Loucy (cell line): ENCODE data around the gene MEIKIN.

ENCODE experiments used
- EZH2phosphoT487 ChIP-seq: fragments of 200-600 bp; IDR thresholded peaks from 2 replicates; pipeline ENCODE4 v1.6.1; 2018; ENCODE audit warnings: antibody characterized with exemption, mild to moderate bottlenecking, moderate library complexity, borderline replicate concordance
- TF ChIP-seq, protein P1 (sequence below): fragments of 200-600 bp; sonication (generic); conservative IDR thresholded peaks from 2 replicates; pipeline ENCODE4 v1.5.1; 2014; ENCODE audit warnings: mild to moderate bottlenecking, antibody characterized with exemption, low read length

DNA sequence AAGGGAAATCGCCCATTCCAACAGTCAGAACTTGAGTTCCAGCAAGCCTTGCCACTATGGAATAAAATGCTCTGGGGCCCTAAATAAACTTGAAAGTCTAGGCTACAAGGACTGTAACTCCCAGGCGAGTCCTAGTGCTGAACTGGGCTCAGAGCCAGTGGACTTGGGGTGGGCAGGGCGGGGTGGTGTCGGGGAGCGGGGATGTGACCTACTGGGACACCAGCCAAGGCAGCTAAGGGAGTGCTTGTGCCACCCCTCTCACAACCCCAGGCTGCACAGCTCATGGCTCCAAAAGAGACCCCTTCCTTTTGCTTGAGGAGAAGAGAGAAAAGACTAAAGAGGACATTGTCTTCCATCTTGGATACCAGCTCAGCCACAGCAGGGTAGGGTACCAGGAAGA is 61.5 kb downstream of the MEIKIN start:
- TF ChIP-seq, protein P1, sequence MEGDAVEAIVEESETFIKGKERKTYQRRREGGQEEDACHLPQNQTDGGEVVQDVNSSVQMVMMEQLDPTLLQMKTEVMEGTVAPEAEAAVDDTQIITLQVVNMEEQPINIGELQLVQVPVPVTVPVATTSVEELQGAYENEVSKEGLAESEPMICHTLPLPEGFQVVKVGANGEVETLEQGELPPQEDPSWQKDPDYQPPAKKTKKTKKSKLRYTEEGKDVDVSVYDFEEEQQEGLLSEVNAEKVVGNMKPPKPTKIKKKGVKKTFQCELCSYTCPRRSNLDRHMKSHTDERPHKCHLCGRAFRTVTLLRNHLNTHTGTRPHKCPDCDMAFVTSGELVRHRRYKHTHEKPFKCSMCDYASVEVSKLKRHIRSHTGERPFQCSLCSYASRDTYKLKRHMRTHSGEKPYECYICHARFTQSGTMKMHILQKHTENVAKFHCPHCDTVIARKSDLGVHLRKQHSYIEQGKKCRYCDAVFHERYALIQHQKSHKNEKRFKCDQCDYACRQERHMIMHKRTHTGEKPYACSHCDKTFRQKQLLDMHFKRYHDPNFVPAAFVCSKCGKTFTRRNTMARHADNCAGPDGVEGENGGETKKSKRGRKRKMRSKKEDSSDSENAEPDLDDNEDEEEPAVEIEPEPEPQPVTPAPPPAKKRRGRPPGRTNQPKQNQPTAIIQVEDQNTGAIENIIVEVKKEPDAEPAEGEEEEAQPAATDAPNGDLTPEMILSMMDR: no peak
- no peak for TF ChIP-seq EZH2phosphoT487
